Ramos (cell line): ENCODE results near the gene LMF2.

Source experiments
- in situ Hi-C: fragments of 300-500 bp; cut with MboI; formaldehyde crosslinking; loops from one replicate; pipeline ENCODE4 v1.14.3; 2022; ENCODE audit warnings: low sequenced_read_pairs; ENCODE audit not compliant: unreplicated experiment

The LMF2 gene

DNA sequence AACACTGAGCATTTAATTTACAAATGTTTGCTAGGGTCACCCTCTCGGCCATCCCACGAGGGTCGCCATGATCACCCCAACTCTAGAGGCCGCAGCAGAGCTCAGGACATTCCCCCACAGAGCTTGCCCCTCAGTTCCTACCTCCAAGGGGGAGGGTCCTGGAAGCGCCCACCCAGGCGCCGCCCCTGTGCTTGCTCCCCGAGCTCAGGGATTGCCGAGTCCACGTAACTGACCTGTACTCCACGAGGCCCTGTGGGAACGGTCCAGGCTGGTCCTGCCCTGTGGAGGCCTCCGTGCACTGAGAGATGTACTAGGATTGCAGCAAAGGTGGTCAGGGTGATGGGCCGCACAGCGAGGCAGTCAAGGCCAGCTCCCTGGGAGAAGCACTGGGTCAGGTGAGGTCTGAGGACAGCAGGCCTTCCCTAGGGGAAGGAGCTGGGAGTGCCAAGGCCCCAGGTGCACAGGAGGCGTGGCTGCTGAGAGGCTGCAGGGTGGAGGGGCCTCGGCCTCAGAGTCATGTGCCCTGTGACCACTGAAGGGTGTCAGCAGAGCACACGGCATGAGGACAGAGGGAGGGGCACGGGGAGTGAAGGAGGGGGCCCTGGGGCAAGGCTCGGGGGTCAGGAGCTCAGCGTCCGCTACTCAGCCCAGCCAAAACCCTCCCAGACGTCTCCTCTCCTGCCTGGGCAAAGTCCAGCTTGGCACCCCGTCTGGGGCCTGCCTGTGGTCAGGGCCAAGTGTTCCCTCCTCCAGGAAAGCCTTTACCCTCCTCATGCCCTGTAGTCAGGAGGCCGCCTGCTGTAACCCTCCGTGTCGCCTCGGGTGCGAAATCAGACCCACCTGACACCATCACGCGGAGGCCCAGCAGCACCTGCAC lies 23.3 kb downstream of the LMF2 start:
- in situ Hi-C loops = no loop called here

DNA sequence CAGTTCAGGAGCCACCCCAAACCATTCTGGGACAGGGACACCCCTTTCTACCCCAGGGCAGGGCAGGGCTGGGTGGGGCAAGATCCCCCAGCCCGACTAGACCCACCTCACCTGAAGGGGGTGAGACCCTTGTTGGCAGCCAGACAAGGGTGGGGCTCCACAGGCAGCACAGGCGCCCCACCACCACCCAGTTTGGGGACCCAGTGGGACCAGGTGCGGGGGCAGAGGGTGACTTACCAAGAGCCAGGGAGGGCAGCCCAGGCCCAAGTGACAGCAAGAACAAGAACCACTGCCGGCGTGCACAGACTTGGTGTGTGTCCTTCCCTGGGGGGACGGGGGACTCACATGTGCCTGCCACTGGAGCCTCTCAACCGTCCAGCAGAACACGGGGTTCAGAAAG lies 23.9 kb downstream of the LMF2 start:
- in situ Hi-C loops = no loop called here

DNA sequence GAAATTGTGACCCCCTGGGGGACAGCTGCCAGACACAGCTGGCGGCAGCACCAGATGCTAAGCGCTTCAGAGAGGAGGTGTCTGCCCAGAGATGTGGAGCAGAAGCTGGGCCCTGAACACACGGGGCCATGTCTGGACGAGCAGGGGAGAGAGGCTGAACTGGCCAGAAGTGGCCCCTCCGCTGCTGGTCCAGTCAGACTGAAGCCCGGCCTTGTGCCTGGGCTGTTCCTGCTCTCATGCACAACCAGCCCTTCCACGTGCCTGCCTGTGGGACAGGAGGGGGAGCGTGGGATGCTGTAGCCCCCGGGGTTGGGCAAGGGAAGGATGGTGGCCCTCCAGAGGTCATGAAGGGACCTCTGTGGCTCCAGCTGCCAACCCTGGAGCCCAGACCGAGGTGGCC lies 24.4 kb downstream of the LMF2 start:
- in situ Hi-C loops = no loop called here

DNA sequence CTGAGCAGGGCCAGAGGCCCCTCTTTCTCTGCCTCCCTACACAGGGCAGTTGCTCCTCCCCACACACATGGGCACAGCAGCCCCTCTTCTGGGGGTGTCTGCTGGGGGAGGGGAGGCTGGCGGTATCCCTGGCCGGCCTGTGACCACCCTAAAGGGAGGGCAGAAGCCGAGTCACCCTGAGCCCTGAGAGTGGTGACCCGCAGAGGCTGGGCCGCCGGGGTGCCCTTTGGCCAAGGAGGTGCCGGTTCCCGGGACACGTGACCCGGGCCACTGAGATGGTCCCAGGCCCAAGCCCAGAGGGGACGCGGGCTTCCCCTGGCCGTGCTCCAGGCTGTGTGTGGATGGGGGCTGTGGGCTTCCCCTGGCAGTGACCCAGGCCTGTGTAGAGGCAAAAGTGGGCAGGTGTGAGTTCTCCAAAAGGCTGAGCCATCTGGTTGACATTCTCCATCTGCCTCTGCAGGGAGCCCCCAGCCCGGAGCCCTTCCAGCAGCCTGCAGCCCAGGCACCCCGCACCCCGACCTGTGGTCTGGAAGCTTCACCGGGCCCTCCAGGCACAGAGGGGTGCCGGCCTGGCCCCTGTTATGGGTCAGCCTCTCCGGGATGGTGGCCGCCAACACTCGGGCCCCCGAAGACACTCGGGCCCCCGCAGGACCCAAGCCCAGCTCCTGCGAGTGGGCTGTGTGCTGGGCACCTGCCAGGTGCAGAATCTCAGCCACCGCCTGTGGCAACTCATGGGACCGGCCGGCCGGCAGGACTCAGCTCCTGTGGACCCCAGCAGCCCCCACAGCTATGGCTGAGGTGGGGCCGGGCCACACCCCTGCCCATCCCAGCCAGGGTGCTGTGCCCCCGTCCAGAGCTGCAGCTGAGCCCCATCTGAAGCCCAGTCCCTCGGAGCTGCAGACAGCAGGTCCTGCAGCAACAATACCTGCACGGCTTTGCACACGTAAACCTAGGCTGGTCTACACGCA lies 25.1 kb downstream of the LMF2 start:
- in situ Hi-C loops = no loop called here

DNA sequence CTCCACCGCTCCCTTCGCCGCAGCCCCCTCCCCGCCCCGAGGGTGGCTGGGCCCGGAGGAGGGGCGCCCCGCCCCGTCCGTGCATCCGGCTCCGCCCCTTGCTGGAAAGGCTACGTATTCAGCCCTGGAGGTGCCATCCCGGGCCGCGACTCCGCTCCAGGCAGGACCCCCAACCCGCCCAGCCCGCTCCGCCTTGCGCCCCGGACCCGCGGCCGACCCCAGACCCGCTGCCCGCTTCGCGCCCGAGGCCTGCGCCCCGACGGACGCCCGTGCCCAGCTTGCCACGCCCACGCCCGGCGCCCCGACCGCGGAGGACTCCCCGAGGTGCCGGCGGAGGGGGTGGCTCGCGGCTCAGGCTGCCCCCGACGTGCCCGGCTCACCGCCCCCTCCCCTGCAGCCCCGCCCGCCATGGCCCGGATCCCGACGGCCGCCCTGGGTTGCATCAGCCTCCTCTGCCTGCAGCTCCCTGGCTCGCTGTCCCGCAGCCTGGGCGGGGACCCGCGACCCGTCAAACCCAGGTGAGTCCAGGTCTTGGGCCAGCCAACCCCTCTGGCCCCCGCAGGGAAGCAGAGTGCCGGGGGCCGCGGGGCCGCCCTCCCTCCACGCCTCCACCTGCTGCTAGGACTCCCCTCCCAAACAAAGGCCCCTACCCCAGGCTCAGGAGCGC lies 25.9 kb downstream of the LMF2 start, which contains the start of gene ADM2:
Gene ADM2, plus strand, starts transcription at position 104 of the 667 bp plus-strand sequence. Its CDS starts 305 bp downstream, at position 409.
- in situ Hi-C loops = no loop called here

DNA sequence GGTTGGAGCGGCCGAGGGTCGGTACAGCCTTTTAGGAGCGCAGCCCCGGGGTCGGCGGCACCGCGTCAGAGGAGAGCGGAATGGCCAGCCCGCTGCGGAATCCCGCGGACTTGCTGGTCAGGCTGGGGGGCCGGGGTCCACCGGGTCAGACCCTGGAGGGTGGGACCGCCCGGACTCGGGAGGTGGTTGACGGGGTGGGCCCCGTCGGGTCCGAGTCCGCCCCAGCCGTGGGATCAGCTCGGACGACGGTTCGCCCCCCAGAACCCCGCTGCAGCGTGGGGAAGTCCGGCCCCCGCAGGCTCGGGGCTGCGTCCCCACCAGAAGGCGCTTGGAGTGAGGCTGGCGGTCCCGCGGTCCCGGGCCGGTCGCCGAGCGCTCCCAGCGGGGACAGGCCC lies 26.5 kb downstream of the LMF2 start:
- in situ Hi-C loops = no loop called here

DNA sequence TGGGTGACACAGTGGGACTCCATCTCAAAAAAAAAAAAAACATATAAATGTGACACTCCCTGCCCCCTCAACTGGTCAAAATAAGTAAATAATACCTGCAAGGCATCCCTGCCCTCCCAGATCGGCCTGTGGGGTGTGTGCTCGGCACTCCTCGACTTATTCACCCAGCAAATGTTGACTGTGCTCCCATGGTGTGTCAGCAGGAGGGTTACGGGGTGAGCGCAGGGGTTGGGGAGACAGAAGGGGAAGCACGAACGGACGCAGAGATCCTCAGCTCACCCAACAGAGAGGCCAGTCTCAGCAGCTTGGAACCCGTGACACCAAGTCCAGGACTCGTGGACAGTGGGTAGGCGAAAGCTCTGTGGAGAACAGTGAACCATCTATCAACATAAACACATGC lies 27.8 kb downstream of the LMF2 start:
- in situ Hi-C loops = no loop called here

DNA sequence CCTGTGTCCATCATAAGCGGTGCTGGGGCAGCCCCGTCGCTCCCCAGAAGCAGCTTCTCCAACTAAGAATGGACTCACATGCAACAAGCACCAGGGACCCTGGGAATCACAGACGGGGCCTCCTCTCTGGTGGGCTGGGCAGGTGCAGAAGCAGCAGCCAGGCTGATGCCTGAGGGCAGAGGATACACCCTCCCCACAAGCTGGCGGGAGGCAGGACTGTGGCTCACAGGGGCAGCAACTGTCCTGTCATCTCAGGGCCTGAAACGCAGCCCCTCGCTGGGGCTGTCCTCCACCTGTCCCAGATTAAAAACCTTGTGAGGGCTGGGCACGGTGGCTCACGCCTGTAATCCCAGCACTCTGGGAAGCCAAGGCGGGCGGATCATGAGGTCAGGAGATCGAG lies 29.6 kb downstream of the LMF2 start:
- in situ Hi-C loops = no loop called here

DNA sequence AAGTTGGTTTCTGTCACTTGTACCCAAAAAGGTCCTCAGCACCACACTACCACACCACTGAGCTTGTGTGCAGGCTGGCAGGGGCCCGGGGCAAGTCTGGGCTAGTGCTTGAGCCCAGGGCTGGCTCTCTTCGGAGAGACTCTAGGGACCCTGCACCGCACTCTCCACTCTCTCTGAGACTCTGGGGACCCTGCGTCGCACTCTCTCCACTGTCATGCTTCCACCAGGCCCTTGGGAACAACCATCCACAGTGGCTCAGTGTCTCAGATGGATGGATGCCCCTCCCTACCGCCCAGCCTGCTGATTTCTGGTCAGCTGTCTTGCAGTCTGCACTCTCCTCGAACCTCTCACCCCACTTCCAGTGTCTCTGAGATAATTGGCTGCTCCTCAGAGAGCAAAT lies 30.6 kb downstream of the LMF2 start:
- in situ Hi-C loops = no loop called here

DNA sequence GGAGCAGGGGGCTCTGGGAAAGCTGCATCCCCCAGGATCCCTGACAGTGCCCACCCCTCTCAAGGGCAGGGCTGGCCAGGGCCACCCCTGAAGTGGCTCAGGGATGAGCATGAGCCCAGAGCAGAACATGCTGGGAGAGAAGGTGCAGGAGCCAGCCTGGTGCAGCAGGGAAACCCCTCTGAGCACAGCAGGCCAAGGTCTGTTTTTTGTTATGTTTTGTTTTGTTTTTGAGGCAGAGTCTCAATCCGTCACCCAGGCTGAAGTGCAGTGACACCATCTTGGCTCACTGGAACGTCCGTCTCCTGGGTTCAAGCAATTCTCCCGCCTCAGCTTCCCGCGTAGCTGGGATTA lies 31.9 kb downstream of the LMF2 start:
- in situ Hi-C loops = no loop called here

DNA sequence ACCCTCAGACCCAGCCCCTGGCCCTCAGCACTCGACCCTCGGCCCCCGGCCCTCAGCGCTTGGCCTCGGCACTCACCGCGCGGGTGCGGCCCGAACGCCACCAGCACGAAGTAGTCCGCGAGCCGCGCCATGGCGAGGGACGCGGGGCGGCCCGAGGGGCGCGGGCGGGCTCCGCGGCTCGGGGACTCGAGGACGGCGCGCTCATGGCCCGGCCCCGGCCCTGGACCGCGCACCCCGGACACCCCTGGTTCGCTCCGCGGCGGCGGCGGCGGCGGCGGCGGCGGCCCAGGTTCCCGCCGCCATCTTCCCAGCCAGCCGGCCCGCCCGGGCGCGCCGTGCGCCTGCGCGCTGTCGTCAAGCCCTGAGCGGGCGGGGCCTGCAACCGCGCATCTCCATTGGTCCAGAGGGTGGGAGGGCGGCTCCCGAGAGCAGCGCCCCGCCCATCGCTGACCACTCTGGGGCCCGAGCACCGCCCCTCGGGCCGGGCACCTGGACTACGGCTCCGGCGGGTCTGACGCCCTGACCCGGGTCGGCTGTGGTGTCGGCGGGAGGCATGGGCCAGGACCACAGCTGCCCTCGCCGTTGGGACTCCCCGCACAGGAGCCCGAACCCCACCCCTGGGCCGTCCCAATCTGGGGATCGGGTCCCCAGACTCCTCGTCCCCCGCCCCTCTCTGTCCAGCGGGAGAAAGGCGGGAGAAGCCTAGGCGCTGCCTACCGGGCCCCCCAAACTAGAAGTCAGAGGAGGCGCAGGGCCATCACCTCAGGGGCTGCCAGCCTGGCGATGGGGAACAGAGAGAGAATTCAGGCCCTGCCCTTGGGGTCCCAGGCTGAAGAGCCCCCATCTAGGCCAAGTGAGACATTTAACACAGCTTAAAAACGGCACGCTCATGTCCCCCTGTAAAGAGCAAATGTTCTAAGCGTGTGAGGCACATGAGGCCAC lies 32.5 kb downstream of the LMF2 start, which contains the start of gene SBF1:
Gene SBF1, minus strand, starts transcription at position 326 of the 942 bp plus-strand sequence. Its CDS starts 195 bp downstream, at position 131.
- in situ Hi-C loops = no loop called here

DNA sequence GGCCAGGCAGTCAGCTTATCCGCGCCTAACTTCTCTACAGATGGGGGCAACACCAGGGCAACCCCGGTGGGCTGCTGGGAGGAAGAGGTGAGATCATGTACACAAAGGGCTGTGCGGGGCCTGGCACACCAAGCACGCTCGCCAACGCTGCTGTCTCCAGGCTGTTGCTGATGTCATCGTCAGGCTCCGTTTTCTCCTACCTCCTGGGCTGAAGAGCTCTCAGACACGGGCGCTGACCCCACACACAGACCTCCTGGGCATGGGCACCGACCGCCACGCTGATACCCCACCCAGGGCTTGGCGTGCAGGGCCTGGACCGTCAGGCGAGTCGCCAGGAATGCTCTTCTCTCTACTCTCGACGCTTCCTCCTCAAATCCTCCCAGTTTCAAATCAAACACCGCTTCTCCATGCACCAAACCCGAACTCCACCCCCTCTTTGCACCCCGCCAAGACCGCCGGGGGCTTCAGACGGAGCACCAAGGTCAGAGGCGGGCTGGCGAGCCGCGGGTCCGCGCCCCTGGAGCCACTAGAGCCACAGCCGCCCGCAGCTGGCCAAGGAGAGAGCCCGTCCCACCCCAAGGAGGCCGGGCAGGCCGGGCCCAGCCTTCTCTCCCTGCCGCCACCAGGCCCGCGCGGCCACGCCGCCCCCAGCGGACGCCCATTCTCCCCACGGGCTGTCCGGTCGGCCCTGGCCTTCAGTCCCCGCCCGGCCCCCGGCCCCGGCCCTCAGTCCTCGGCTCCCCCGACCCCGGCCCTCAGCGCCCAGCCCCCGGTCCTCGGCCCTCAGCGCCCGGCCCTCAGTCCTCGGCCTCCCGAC lies 33.4 kb downstream of the LMF2 start:
- in situ Hi-C loops = no loop called here

DNA sequence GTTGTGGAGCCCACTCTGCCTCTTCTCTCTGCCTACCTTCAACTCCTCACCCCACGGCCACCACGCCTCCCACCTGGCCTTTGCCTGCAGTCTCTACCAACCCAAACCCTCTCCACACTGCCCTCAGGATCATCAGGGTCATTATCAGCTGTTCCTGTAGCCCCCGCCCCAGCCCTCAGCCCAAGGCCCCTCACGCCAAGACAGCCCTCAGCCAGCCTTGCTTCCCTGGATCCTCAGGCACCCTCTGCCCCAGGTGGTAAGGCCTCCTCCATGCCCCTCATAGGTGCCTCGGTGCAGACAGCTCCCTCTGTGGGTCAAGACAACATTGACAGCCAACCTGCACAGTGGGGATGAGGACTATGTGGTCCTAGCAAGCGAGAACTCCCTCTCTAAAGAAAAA lies 34.4 kb downstream of the LMF2 start:
- in situ Hi-C loops = no loop called here

DNA sequence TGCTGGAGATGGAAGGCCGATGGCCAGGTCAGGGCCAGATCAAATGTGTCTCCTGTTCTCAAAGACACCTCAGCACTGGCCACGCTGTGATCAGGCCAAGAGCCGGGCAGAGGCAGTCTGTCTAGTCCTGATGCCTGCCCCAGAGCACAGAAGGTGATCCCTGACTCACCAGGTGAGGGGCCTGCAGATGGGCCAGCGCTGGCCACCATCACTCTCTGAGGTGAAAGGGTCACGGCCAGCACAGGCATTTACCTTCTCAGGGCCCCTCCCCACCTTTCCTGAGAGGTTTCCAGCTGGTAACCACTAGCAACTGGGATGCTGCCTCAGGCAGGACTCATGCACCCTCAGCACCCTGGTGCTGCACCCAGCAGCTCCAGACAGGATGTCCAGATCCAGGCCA lies 35.5 kb downstream of the LMF2 start:
- in situ Hi-C loops = no loop called here

DNA sequence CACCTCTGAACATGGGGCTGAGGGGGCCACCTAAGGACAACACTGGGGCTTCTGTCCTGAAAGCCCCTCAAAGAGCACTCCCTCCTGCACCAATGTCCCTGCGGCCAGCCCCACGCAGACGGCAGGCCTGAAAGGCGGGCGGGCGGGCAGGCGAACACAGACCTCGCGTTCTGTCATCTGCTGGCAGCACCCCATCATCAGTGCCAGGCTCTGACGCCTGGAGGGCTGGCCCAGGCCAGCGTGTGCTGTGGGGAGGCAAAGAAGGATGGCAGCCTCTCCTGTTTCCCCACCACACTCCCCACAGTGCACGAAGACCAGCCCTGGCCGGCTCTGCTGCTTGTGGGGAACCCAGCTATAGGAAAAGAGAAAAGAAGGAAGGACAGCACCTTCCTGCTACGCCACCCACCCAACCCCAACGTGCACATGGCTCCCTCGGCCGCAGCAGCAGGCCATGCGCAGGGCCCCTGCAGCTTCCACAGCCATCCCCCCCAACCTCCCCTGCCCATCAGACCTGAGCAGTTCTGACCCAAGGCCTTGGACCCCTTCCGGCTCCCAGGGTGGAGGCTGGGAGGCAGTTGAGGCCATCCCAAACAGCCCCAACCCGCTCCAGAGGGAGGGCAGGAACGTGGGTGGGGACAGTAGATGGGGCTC lies 36.2 kb downstream of the LMF2 start:
- in situ Hi-C loops = no loop called here

DNA sequence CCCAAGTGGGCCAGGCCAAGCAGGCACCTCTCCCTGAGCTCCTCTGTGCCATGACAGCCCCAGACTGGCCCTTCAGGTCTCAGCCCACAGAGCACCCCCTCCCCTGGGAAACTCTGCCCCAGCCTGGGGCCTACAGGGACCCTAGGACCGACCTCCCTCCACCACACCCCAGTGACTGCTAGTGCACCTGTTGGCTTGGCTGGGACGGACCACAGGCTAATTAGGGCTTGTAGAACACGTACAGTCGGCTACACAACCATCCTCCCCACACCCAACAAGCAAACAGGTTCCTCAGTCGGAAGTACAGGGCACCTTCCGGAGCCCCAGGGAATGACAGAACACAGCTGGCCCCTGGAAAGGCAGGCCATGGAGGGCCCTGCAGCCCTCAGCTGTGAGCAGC lies 37.0 kb downstream of the LMF2 start:
- in situ Hi-C loops = no loop called here

DNA sequence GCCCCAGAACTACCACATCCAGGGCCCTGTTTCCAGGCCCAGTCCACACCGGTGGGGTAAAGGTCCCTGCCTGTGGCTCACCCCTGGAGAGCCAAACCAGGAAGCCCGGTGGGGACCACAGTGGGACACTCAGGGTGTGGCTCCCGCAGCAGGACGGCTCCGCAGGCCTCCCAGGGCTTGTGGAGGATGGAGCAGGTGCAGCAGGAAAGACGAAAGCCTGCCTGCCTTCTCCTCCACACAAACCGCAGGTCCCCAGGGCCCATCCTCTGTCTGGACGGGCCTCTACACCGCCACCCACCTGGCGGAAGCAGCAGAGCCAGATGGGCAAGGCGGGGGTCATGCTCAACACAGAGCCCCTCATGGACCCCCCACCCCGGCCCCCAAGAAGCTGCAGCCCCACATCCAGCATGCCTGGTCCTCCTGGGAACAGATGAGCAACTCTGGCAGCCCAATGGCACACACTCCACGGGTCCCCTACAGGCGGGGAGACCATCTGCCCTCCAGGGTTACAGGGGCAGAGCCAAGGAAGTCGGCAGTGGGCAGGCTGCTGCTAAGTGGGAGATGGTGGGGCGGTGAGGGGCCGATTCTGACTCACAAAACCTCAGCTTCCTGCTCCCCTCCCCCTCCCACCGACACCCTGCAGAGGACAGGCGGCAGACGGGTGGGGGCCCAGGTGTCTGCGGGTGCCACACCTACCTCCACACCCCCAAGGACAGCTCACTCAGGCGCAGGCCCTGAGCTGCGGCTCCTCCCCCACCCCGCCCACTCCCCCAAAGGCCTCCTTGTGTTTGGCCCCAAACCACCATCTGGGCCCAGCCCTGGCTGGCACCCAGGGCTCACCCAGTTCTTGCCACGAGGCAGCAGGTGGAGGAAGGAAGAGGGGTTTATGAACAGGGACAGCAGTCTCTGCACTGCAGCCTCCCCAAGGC lies 37.9 kb downstream of the LMF2 start:
- in situ Hi-C loops = no loop called here
